ENCODE measurements around the gene TTBK2. TPM values are rescaled to one million over a fixed set of nuclear protein-coding genes. Genes with fewer than 3 reads are reported as not detected.
A peak's percentile ranks its signal among the peaks of the same experiment; 100 is the strongest.

Gene TTBK2
- polyA plus RNA-seq, 1 of the 3 experiments (the other 2 are of a cell fraction), result 4.5 TPM

GRCh38 chr15:42736793-42737528, 183.6 kb downstream of the TTBK2 start, which contains the start of gene CDAN1:
TSS of gene CDAN1 (minus strand) at chr15:42737128. CDS start at chr15:42737102, 26 bp downstream.
- 12% methylated on average over 6 of the region's 76 CpGs for WGBS (ENCODE audit: low lambda C conversion rate)
- H3K36me3 ChIP-seq (replicated peaks in 1 of 2; ENCODE audit: control insufficient read depth in 1 of 2, insufficient read depth in 2 of 2, low read length in 1 of 2), result peaks cover 21% of the 10 kb centered on the region in 2 experiments
- POLR2A ChIA-PET, result no interaction called here
- peak; percentile 79 for TF ChIP-seq NRF1 (IDR thresholded peaks at IDR 0.05; ENCODE audit: low read depth, low read length)
- no peak for TF ChIP-seq GABPA (IDR thresholded peaks at IDR 0.05; ENCODE audit: low read depth)
- no peak for TF ChIP-seq EZH2phosphoT487 (IDR thresholded peaks at IDR 0.05; ENCODE audit: borderline replicate concordance, low read depth)
- TF ChIP-seq MXI1 (IDR thresholded peaks at IDR 0.05; ENCODE audit: low read depth, low read length), result no peak
- no peak for TF ChIP-seq SMC3 (IDR thresholded peaks at IDR 0.05; ENCODE audit: low read depth, low read length)
- no peak for TF ChIP-seq RCOR1 (IDR thresholded peaks at IDR 0.05; ENCODE audit: low read length)
- no peak for TF ChIP-seq ELF1 (IDR thresholded peaks at IDR 0.05)
- TF ChIP-seq, protein P1, sequence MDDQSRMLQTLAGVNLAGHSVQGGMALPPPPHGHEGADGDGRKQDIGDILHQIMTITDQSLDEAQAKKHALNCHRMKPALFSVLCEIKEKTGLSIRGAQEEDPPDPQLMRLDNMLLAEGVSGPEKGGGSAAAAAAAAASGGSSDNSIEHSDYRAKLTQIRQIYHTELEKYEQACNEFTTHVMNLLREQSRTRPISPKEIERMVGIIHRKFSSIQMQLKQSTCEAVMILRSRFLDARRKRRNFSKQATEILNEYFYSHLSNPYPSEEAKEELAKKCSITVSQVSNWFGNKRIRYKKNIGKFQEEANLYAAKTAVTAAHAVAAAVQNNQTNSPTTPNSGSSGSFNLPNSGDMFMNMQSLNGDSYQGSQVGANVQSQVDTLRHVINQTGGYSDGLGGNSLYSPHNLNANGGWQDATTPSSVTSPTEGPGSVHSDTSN (IDR thresholded peaks at IDR 0.05), result no peak
- no peak for TF ChIP-seq CHD2 (IDR thresholded peaks at IDR 0.05; ENCODE audit: low read length, partially characterized antibody)
- TF ChIP-seq YY1 (IDR thresholded peaks at IDR 0.05; ENCODE audit: low read depth), result peak; percentile 82
- no peak for TF ChIP-seq NFIC (IDR thresholded peaks at IDR 0.05; ENCODE audit: borderline replicate concordance)
- TF ChIP-seq, protein P2, sequence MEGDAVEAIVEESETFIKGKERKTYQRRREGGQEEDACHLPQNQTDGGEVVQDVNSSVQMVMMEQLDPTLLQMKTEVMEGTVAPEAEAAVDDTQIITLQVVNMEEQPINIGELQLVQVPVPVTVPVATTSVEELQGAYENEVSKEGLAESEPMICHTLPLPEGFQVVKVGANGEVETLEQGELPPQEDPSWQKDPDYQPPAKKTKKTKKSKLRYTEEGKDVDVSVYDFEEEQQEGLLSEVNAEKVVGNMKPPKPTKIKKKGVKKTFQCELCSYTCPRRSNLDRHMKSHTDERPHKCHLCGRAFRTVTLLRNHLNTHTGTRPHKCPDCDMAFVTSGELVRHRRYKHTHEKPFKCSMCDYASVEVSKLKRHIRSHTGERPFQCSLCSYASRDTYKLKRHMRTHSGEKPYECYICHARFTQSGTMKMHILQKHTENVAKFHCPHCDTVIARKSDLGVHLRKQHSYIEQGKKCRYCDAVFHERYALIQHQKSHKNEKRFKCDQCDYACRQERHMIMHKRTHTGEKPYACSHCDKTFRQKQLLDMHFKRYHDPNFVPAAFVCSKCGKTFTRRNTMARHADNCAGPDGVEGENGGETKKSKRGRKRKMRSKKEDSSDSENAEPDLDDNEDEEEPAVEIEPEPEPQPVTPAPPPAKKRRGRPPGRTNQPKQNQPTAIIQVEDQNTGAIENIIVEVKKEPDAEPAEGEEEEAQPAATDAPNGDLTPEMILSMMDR (IDR thresholded peaks at IDR 0.05), result no peak
- no peak for TF ChIP-seq FOXJ3 (CRISPR knock-in tag; IDR thresholded peaks at IDR 0.05)
- TF ChIP-seq FOXM1 (IDR thresholded peaks at IDR 0.05; ENCODE audit: low read depth), result no peak
- no peak; the same call in 1 of the 2 replicates for TF ChIP-seq SIN3A (IDR thresholded peaks at IDR 0.05; ENCODE audit: borderline replicate concordance, low read depth, low read length)
- no peak for TF ChIP-seq TEAD4 (IDR thresholded peaks at IDR 0.05; ENCODE audit: borderline replicate concordance, insufficient read depth)
- TF ChIP-seq RAD21 (IDR thresholded peaks at IDR 0.05; ENCODE audit: low read length), result no peak
- TF ChIP-seq, protein P3, sequence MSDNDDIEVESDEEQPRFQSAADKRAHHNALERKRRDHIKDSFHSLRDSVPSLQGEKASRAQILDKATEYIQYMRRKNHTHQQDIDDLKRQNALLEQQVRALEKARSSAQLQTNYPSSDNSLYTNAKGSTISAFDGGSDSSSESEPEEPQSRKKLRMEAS (IDR thresholded peaks at IDR 0.05; ENCODE audit: low read depth), result peak; percentile 10; the same call in 1 of the 2 replicates
- no peak for TF ChIP-seq EP300 (IDR thresholded peaks at IDR 0.05; ENCODE audit: borderline replicate concordance in 1 of 2, low read depth in 1 of 2, low read length in 1 of 2)
- no peak for TF ChIP-seq RFX5 (IDR thresholded peaks at IDR 0.05; ENCODE audit: low read length)
- no peak for TF ChIP-seq TCF12 (IDR thresholded peaks at IDR 0.05)
- TF ChIP-seq, protein P4, sequence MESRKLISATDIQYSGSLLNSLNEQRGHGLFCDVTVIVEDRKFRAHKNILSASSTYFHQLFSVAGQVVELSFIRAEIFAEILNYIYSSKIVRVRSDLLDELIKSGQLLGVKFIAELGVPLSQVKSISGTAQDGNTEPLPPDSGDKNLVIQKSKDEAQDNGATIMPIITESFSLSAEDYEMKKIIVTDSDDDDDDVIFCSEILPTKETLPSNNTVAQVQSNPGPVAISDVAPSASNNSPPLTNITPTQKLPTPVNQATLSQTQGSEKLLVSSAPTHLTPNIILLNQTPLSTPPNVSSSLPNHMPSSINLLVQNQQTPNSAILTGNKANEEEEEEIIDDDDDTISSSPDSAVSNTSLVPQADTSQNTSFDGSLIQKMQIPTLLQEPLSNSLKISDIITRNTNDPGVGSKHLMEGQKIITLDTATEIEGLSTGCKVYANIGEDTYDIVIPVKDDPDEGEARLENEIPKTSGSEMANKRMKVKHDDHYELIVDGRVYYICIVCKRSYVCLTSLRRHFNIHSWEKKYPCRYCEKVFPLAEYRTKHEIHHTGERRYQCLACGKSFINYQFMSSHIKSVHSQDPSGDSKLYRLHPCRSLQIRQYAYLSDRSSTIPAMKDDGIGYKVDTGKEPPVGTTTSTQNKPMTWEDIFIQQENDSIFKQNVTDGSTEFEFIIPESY (IDR thresholded peaks at IDR 0.05; ENCODE audit: borderline replicate concordance, low read depth), result no peak
- TF ChIP-seq POLR2AphosphoS5 (IDR thresholded peaks at IDR 0.05; ENCODE audit: low read depth, low read length), result peak; percentile 85
- TF ChIP-seq, protein P5, sequence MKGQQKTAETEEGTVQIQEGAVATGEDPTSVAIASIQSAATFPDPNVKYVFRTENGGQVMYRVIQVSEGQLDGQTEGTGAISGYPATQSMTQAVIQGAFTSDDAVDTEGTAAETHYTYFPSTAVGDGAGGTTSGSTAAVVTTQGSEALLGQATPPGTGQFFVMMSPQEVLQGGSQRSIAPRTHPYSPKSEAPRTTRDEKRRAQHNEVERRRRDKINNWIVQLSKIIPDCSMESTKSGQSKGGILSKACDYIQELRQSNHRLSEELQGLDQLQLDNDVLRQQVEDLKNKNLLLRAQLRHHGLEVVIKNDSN (IDR thresholded peaks at IDR 0.05; ENCODE audit: borderline replicate concordance, low read depth), result no peak
- peak; percentile 45 for TF ChIP-seq TAF1 (IDR thresholded peaks at IDR 0.05; ENCODE audit: borderline replicate concordance, low read depth, low read length)
- no peak for TF ChIP-seq MEF2A (IDR thresholded peaks at IDR 0.05; ENCODE audit: borderline replicate concordance, low read depth)

More at GRCh38 chr15:42736793-42737528, 183.6 kb downstream of the TTBK2 start, which contains the start of gene CDAN1:
- peak; percentile 100 for DNase-seq
- no peaks in the 10 kb centered on the region for H3K27me3 ChIP-seq (ENCODE audit: insufficient read depth)
- H3K4me1 ChIP-seq (ENCODE audit: control insufficient read depth in 1 of 2, insufficient read depth in 2 of 2, low read depth in 1 of 2, low read length in 1 of 2), result peaks cover 0 to 28% of the 10 kb centered on the region in 2 experiments; a peak in 2 of 4 replicates
- peaks cover 27% of the 10 kb centered on the region for H3K79me2 ChIP-seq (ENCODE audit: insufficient read depth)
- no peaks in the 10 kb centered on the region for H3K9me2 ChIP-seq
- peak within 1 kb of the TSS; percentile 91 for H2AFZ ChIP-seq (ENCODE audit: low read depth)
- H3K4me3 ChIP-seq (ENCODE audit: low read depth in 2 of 2, low read length in 1 of 2), result peak within 1 kb of the TSS; percentile 88 to 89
- H4K20me1 ChIP-seq (ENCODE audit: insufficient read depth), result no peaks in the 10 kb centered on the region
- peak within 1 kb of the TSS; percentile 91 for H3K9ac ChIP-seq
- CTCF ChIA-PET, result interaction anchor here (0.8 to 4.3 kb wide), 6 partner anchors 15 to 190 kb away, joined by 3 to 20 read pairs (median 3); no protein-coding TSS in a partner anchor
- H3K9me3 ChIP-seq, result no peaks in the 10 kb centered on the region
- H3K4me2 ChIP-seq, result peak within 1 kb of the TSS; percentile 97
- H3K27ac ChIP-seq (ENCODE audit: low read depth in 2 of 2, low read length in 1 of 2), result peak within 1 kb of the TSS; percentile 78 to 86
- peaks cover 9% of the 10 kb centered on the region for H3F3A ChIP-seq (replicated peaks; ENCODE audit: insufficient read depth)

Measured in SK-N-SH (cell line).